ENCODE data around the gene ADGRV1. TPM values are rescaled to one million over a fixed set of nuclear protein-coding genes. Genes with fewer than 3 reads are reported as not detected.

ADGRV1 gene
- total and polyA plus RNA-seq, 9 of the 15 experiments (the other 6 are each of a cell fraction or from before 2014, with no cell fraction given): 21.7 to 156 (median 58.2) TPM

DNA sequence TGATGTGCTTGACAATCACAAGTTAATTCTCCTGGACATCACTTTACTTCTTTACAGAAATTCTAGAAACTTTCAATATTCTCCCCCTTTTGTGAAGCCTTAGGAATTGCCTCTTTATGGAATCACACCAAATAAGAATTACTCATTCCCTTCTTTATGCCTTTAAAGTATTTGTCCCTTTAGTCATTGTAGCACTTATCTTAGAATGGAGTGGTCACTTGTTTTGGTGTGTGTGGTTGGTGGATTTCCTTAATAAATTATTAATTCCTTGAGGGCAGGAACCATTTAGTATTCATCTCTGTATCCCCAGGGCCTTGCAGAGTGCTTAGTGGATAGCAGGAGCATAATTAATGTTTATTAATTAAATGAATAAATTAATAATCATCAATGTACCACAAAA, 517.5 kb downstream of the ADGRV1 start:
- ATAC-seq (no peak), FAIRE-seq (no peak), DNase-seq (ENCODE audit: extremely low read depth in 1 of 4, low spot score in 3 of 4) (no peak)
- Histone ChIP-seq H3K36me3 (ENCODE audit: control insufficient read depth, insufficient read depth, low read length) (peaks cover 12% of the 10 kb centered on the region; the same call in 2 of the 3 replicates), H3K4me3 (no peak overlapping the region), H3K9ac (ENCODE audit: insufficient read depth in 1 of 2, low read depth in 2 of 2, low read length in 2 of 2) (no peak overlapping the region), H3K9me3 (replicated peaks; ENCODE audit: control insufficient read depth, insufficient read depth, low read depth, low read length) (no peaks in the 10 kb centered on the region), H3K9me1 (ENCODE audit: control insufficient read depth, insufficient read depth, low read length) (no peaks in the 10 kb centered on the region), H3K4me1 (replicated peaks in 1 of 2; ENCODE audit: control insufficient read depth in 2 of 2, insufficient read depth in 2 of 2, low read length in 2 of 2) (no peaks in the 10 kb centered on the region), H4K20me1 (replicated peaks; ENCODE audit: control insufficient read depth, insufficient read depth, low read length) (no peaks in the 10 kb centered on the region), H3K27ac (ENCODE audit: extremely low read depth, low read depth, low read length) (no peak overlapping the region), H3K27me3 (ENCODE audit: control insufficient read depth in 2 of 2, insufficient read depth in 2 of 2, low read length in 2 of 2) (no peaks in the 10 kb centered on the region), H3K4me2 (ENCODE audit: insufficient read depth, low read length) (no peak overlapping the region), H3K79me2 (ENCODE audit: control insufficient read depth, insufficient read depth, low read length) (no peaks in the 10 kb centered on the region), H2AFZ (ENCODE audit: low read depth, low read length) (no peak overlapping the region)
- intact Hi-C loops (cut with micrococcal nuclease) (no loop called here), in situ Hi-C loops (cut with MboI) (no loop called here)
- no TSS peak for BruUV-seq (replicated peaks)
- POLR2A ChIA-PET: no interaction called here
- TF ChIP-seq, protein P1, sequence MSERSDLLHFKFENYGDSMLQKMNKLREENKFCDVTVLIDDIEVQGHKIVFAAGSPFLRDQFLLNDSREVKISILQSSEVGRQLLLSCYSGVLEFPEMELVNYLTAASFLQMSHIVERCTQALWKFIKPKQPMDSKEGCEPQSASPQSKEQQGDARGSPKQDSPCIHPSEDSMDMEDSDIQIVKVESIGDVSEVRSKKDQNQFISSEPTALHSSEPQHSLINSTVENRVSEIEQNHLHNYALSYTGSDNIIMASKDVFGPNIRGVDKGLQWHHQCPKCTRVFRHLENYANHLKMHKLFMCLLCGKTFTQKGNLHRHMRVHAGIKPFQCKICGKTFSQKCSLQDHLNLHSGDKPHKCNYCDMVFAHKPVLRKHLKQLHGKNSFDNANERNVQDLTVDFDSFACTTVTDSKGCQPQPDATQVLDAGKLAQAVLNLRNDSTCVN (CRISPR knock-in tag; IDR thresholded peaks at IDR 0.05): no peak
- no peak for TF ChIP-seq ZNF41 (CRISPR knock-in tag; conservative IDR thresholded peaks at IDR 0.05)
- TF ChIP-seq, protein P2, sequence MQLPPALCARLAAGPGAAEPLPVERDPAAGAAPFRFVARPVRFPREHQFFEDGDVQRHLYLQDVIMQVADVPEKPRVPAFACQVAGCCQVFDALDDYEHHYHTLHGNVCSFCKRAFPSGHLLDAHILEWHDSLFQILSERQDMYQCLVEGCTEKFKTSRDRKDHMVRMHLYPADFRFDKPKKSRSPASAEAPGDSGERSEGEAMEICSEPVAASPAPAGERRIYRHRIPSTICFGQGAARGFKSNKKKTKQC (CRISPR knock-in tag; IDR thresholded peaks at IDR 0.05): no peak
- no peak for TF ChIP-seq SIX5 (IDR thresholded peaks at IDR 0.05; ENCODE audit: borderline replicate concordance in 1 of 2, insufficient read depth in 1 of 2, low read depth in 1 of 2, low read length in 2 of 2)
- TF ChIP-seq ARHGAP35 (IDR thresholded peaks at IDR 0.05; ENCODE audit: partially characterized antibody): no peak
- TF ChIP-seq, protein P3, sequence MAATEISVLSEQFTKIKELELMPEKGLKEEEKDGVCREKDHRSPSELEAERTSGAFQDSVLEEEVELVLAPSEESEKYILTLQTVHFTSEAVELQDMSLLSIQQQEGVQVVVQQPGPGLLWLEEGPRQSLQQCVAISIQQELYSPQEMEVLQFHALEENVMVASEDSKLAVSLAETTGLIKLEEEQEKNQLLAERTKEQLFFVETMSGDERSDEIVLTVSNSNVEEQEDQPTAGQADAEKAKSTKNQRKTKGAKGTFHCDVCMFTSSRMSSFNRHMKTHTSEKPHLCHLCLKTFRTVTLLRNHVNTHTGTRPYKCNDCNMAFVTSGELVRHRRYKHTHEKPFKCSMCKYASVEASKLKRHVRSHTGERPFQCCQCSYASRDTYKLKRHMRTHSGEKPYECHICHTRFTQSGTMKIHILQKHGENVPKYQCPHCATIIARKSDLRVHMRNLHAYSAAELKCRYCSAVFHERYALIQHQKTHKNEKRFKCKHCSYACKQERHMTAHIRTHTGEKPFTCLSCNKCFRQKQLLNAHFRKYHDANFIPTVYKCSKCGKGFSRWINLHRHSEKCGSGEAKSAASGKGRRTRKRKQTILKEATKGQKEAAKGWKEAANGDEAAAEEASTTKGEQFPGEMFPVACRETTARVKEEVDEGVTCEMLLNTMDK (IDR thresholded peaks at IDR 0.05; ENCODE audit: borderline replicate concordance, insufficient read depth, low read depth, low read length, poor library complexity, severe bottlenecking): no peak
- no peak for TF ChIP-seq RAD21 (CRISPR knock-in tag; conservative IDR thresholded peaks at IDR 0.05 in 1 of 2, IDR thresholded peaks at IDR 0.05 in 1 of 2)
- no peak for TF ChIP-seq IFI16 (CRISPR knock-in tag; IDR thresholded peaks at IDR 0.05)
- no peak for TF ChIP-seq NBN (IDR thresholded peaks at IDR 0.05; ENCODE audit: low read depth)
- TF ChIP-seq ZNF444 (CRISPR knock-in tag; IDR thresholded peaks at IDR 0.05): no peak
- TF ChIP-seq ZKSCAN8 (CRISPR knock-in tag; IDR thresholded peaks at IDR 0.05): no peak
- TF ChIP-seq ZKSCAN3 (CRISPR knock-in tag; IDR thresholded peaks at IDR 0.05): no peak
- no peak for TF ChIP-seq NELFE (IDR thresholded peaks at IDR 0.05; ENCODE audit: insufficient read depth, insufficient read length)
- no peak for TF ChIP-seq ZNF212 (CRISPR knock-in tag; IDR thresholded peaks at IDR 0.05)
- no peak for TF ChIP-seq FOSL1 (tag; conservative IDR thresholded peaks at IDR 0.05)
- TF ChIP-seq L3MBTL2 (IDR thresholded peaks at IDR 0.05): no peak
- TF ChIP-seq RCOR1 (IDR thresholded peaks at IDR 0.05; ENCODE audit: borderline replicate concordance in 1 of 2, low read depth in 2 of 2, low read length in 2 of 2): no peak
- no peak for TF ChIP-seq ZNF75A (CRISPR knock-in tag; IDR thresholded peaks at IDR 0.05)
- CTCF ChIA-PET (ENCODE audit: low intra/inter-chr PET ratio): no interaction called here

Data from K562 (cell line).